Activated CD4-positive, alpha-beta memory T cell treated with anti-CD3 and anti-CD28 coated beads, Interleukin-2, amount 10 ng/mL, durations not matched to agents 7 days and 5 days (primary cell): Measurements from ENCODE around the gene NHP2. TPM values are rescaled to one million over a fixed set of nuclear protein-coding genes. Genes with fewer than 3 reads are reported as not detected.

Source experiments
- CTCF ChIA-PET: fragments of 350-600 bp; sonication (Branson Sonifier 250); formaldehyde crosslinking; loops from one replicate; lab custom pipeline; 2021; ENCODE audit warnings: antibody characterized with exemption, inconsistent platforms; lab: Charles Lee
- POLR2A ChIA-PET: fragments of 350-600 bp; sonication (Branson Sonifier 250); formaldehyde crosslinking; loops from one replicate; lab custom pipeline; 2021; ENCODE audit warnings: antibody characterized with exemption; lab: Charles Lee
- DNase-seq: peaks from one replicate; pipeline ENCODE4 v3.0.0-alpha.2; 2020
- H3K27ac Mint-ChIP-seq: one replicate; pipeline ENCODE4 v1.8.0; 2021; ENCODE audit warnings: mild to moderate bottlenecking, mixed read lengths
- H3K27me3 Mint-ChIP-seq: one replicate; pipeline ENCODE4 v1.8.0; 2021; ENCODE audit warnings: mixed read lengths
- H3K36me3 Mint-ChIP-seq: one replicate; pipeline ENCODE4 v1.8.0; 2021; ENCODE audit warnings: low read depth, mixed read lengths
- H3K4me1 Mint-ChIP-seq: one replicate; pipeline ENCODE4 v1.8.0; 2021; ENCODE audit warnings: mixed read lengths
- H3K4me3 Mint-ChIP-seq: one replicate; pipeline ENCODE4 v1.8.0; 2021; ENCODE audit warnings: mild to moderate bottlenecking, mixed read lengths
- H3K9me3 Mint-ChIP-seq: one replicate; pipeline ENCODE4 v1.8.0; 2021; ENCODE audit warnings: mixed read lengths
- total RNA-seq, 2 experiments: library from RNA; stranded (reverse); gene quantifications; one replicate each; pipeline ENCODE4 v1.2.3, GENCODE V29; 2021

The NHP2 gene
- total RNA-seq, 2 experiments from 2014 or later = 101 to 106 TPM

- Mint-ChIP-seq H3K27ac (no peak overlapping the region), H3K4me3 (no peak overlapping the region), H3K4me1 (peaks cover 12% of the 10 kb centered on the region), H3K9me3 (no peaks in the 10 kb centered on the region), H3K27me3 (peaks cover 2% of the 10 kb centered on the region), H3K36me3 (no peaks in the 10 kb centered on the region)
- DNase-seq = no peak
- POLR2A ChIA-PET = interaction anchor here (1.7 kb wide), 1 partner anchor 12 kb away, joined by 4 read pairs; the partner anchor contains the start of gene N4BP3
- CTCF ChIA-PET = no interaction called here
Measured at GRCh38 chr5:178125253-178125906, 28.3 kb downstream of the NHP2 start.

GRCh38 chr5:178123966-178124925 is 29.4 kb downstream of the NHP2 start:
- no peaks in the 10 kb centered on the region for H3K9me3 Mint-ChIP-seq
- no peaks in the 10 kb centered on the region for H3K36me3 Mint-ChIP-seq
- no peak overlapping the region for H3K4me3 Mint-ChIP-seq
- no peak for DNase-seq
- H3K27me3 Mint-ChIP-seq = peaks cover 2% of the 10 kb centered on the region
- ChIA-PET POLR2A (interaction anchor here (1.4 to 1.7 kb wide), 2 partner anchors 10 to 21 kb away, joined by 3 to 4 read pairs; partner anchors contain the start of gene N4BP3), CTCF (no interaction called here)
- H3K27ac Mint-ChIP-seq = peak overlapping the region; percentile 10
- peaks cover 9% of the 10 kb centered on the region for H3K4me1 Mint-ChIP-seq

GRCh38 chr5:178123094-178123965 is 30.4 kb downstream of the NHP2 start:
- H3K4me3 Mint-ChIP-seq = no peak overlapping the region
- H3K27ac Mint-ChIP-seq = peak overlapping the region; percentile 10
- no peak for DNase-seq
- no peaks in the 10 kb centered on the region for H3K36me3 Mint-ChIP-seq
- H3K4me1 Mint-ChIP-seq = peaks cover 9% of the 10 kb centered on the region
- ChIA-PET CTCF (interaction anchor here (1.1 to 4.1 kb wide), 2 partner anchors 30 to 47 kb away, joined by 3 to 25 read pairs; partner anchors contain the start of gene NHP2), POLR2A (interaction anchor here (1.4 to 3.2 kb wide), 2 partner anchors 8 to 22 kb away, joined by 3 to 24 read pairs; partner anchors contain the start of gene RMND5B)
- H3K27me3 Mint-ChIP-seq = peaks cover 2% of the 10 kb centered on the region
- H3K9me3 Mint-ChIP-seq = no peaks in the 10 kb centered on the region

- Mint-ChIP-seq H3K4me3 (no peak overlapping the region), H3K4me1 (peaks cover 9% of the 10 kb centered on the region), H3K36me3 (no peaks in the 10 kb centered on the region), H3K27ac (no peak overlapping the region), H3K9me3 (no peaks in the 10 kb centered on the region), H3K27me3 (no peaks in the 10 kb centered on the region)
- ChIA-PET POLR2A (interaction anchor here (3.2 kb wide), 1 partner anchor 9 kb away, joined by 24 read pairs; the partner anchor contains the start of gene RMND5B), CTCF (interaction anchor here (1.1 to 4.1 kb wide), 5 partner anchors 12 to 46 kb away, joined by 3 to 35 read pairs (median 13); partner anchors contain the start of gene NHP2)
- no peak for DNase-seq
Measured at GRCh38 chr5:178122346-178122745, 31.3 kb downstream of the NHP2 start.

- no peak overlapping the region for H3K4me3 Mint-ChIP-seq
- no peak for DNase-seq
- POLR2A ChIA-PET = interaction anchor here (0.6 to 3.2 kb wide), 5 partner anchors 10 to 417 kb away, joined by 3 to 24 read pairs (median 7); partner anchors contain the start of genes HNRNPAB, NHP2 and RMND5B
- no peak overlapping the region for H3K27ac Mint-ChIP-seq
- no peaks in the 10 kb centered on the region for H3K36me3 Mint-ChIP-seq
- no peaks in the 10 kb centered on the region for H3K9me3 Mint-ChIP-seq
- H3K4me1 Mint-ChIP-seq = peaks cover 15% of the 10 kb centered on the region
- peaks cover 4% of the 10 kb centered on the region for H3K27me3 Mint-ChIP-seq
- CTCF ChIA-PET = interaction anchor here (0.5 to 4.1 kb wide), 25 partner anchors 8 to 109 kb away, joined by 3 to 35 read pairs (median 5); partner anchors contain the start of genes NHP2 and RMND5B
Measured at GRCh38 chr5:178121391-178122276, 32.1 kb downstream of the NHP2 start.

- Mint-ChIP-seq H3K27me3 (peaks cover 9% of the 10 kb centered on the region), H3K27ac (no peak overlapping the region), H3K36me3 (no peaks in the 10 kb centered on the region), H3K4me3 (no peak overlapping the region), H3K9me3 (no peaks in the 10 kb centered on the region), H3K4me1 (peaks cover 21% of the 10 kb centered on the region)
- peak; percentile 86 for DNase-seq
- ChIA-PET CTCF (interaction anchor here (0.5 to 4.1 kb wide), 27 partner anchors 8 to 114 kb away, joined by 3 to 35 read pairs (median 5); partner anchors contain the start of genes NHP2 and RMND5B), POLR2A (interaction anchor here (0.6 to 3.2 kb wide), 5 partner anchors 11 to 417 kb away, joined by 3 to 24 read pairs (median 7); partner anchors contain the start of genes HNRNPAB, NHP2 and RMND5B)
Measured at GRCh38 chr5:178120607-178121357, 32.9 kb downstream of the NHP2 start.

- Mint-ChIP-seq H3K27me3 (peaks cover 13% of the 10 kb centered on the region), H3K4me1 (peaks cover 26% of the 10 kb centered on the region), H3K4me3 (no peak overlapping the region), H3K36me3 (no peaks in the 10 kb centered on the region), H3K9me3 (no peaks in the 10 kb centered on the region), H3K27ac (no peak overlapping the region)
- CTCF ChIA-PET = interaction anchor here (0.5 to 4.1 kb wide), 22 partner anchors 9 to 115 kb away, joined by 3 to 35 read pairs (median 4); partner anchors contain the start of genes NHP2 and RMND5B
- no peak for DNase-seq
- POLR2A ChIA-PET = interaction anchor here (1.4 to 3.2 kb wide), 4 partner anchors 11 to 84 kb away, joined by 4 to 24 read pairs (median 7); partner anchors contain the start of genes HNRNPAB, NHP2 and RMND5B
Measured at GRCh38 chr5:178119915-178120606, 33.6 kb downstream of the NHP2 start.

GRCh38 chr5:178117923-178118701 is 35.6 kb downstream of the NHP2 start:
- Mint-ChIP-seq H3K4me3 (no peak overlapping the region), H3K27me3 (peaks cover 23% of the 10 kb centered on the region), H3K9me3 (no peaks in the 10 kb centered on the region), H3K27ac (no peak overlapping the region), H3K4me1 (peaks cover 36% of the 10 kb centered on the region), H3K36me3 (no peaks in the 10 kb centered on the region)
- DNase-seq = no peak
- POLR2A ChIA-PET = interaction anchor here (0.7 to 1.4 kb wide), 2 partner anchors 19 to 35 kb away, joined by 3 read pairs; partner anchors contain the start of gene NHP2
- CTCF ChIA-PET = no interaction called here

- peak; percentile 75 for DNase-seq
- Mint-ChIP-seq H3K27me3 (peaks cover 37% of the 10 kb centered on the region), H3K27ac (peak overlapping the region; percentile 4), H3K4me3 (peak overlapping the region; percentile 40), H3K4me1 (peaks cover 41% of the 10 kb centered on the region), H3K9me3 (no peaks in the 10 kb centered on the region), H3K36me3 (no peaks in the 10 kb centered on the region)
- ChIA-PET CTCF (interaction anchor here (1.2 to 1.4 kb wide), 2 partner anchors 27 to 37 kb away, joined by 3 to 4 read pairs; partner anchors contain the start of gene NHP2), POLR2A (interaction anchor here (0.8 to 1.7 kb wide), 4 partner anchors 13 to 88 kb away, joined by 3 to 10 read pairs (median 6); partner anchors contain the start of genes HNRNPAB and RMND5B)
Measured at GRCh38 chr5:178116143-178116885, 37.4 kb downstream of the NHP2 start.
